Endothelial cell of umbilical vein (primary cell): ENCODE data around the gene CFAP46. TPM values are rescaled to one million over a fixed set of nuclear protein-coding genes. Genes with fewer than 3 reads are reported as not detected.

Experiments used
- BruUV-seq: library from RNA; stranded (reverse); fragments of 400-500 nt; replicated peaks from 2 replicates; lab custom pipeline; 2021; lab: Mats Ljungman, UMichigan
- CTCF ChIA-PET: fragments of 300-600, 350-600 bp; sonication (Branson Sonifier 250); formaldehyde crosslinking; loops from one replicate; lab custom pipeline; 2021; ENCODE audit warnings: antibody characterized with exemption, inconsistent platforms; lab: Charles Lee
- POLR2A ChIA-PET: fragments of 300-600, 350-600 bp; sonication (Branson Sonifier 250); formaldehyde crosslinking; loops from one replicate; lab custom pipeline; 2021; ENCODE audit warnings: antibody characterized with exemption, inconsistent platforms; lab: Charles Lee
- DNase-seq: peaks from one replicate; pipeline ENCODE4 v3.0.0-alpha.2; 2011; ENCODE audit warnings: low read depth, low spot score
- FAIRE-seq: peaks from 2 replicates; lab custom pipeline; 2011; peaks lifted over from hg19 to GRCh38; lab: Jason Lieb, UNC
- H2AFZ ChIP-seq: 2 replicates; pipeline ENCODE4 v1.6.0; 2012; ENCODE audit warnings: low read depth, low read length, control low read depth, inconsistent platforms
- H3K27ac ChIP-seq: 2 replicates; pipeline ENCODE4 v1.5.1; 2011; ENCODE audit warnings: low read depth, mild to moderate bottlenecking, control low read depth, low read length, moderate library complexity; ENCODE audit not compliant: insufficient read depth
- H3K27me3 ChIP-seq, 2 experiments: 2 replicates each; pipeline versions ENCODE4 v1.6.0 to v1.6.1; 2011; ENCODE audit warnings: low read length in 2 of 2, mixed read lengths in 1 of 2; ENCODE audit not compliant: control insufficient read depth in 2 of 2, insufficient read depth in 2 of 2
- H3K36me3 ChIP-seq, 2 experiments: 2 replicates in 1 of 2; 3 replicates in 1 of 2; pipeline ENCODE4 v1.5.1; 2011; ENCODE audit warnings: low read length in 2 of 2, mild to moderate bottlenecking in 1 of 2, moderate library complexity in 1 of 2; ENCODE audit not compliant: control insufficient read depth in 2 of 2, insufficient read depth in 2 of 2; ENCODE audit errors: extremely low read depth in 1 of 2
- H3K4me1 ChIP-seq: 3 replicates; pipeline ENCODE4 v1.5.1; 2011; ENCODE audit warnings: mild to moderate bottlenecking, low read length; ENCODE audit not compliant: control insufficient read depth, insufficient read depth; ENCODE audit errors: extremely low read depth
- H3K4me2 ChIP-seq: 2 replicates; pipeline ENCODE4 v1.6.1; 2011; ENCODE audit warnings: low read length, control low read depth, mixed read lengths; ENCODE audit not compliant: insufficient read depth
- H3K4me3 ChIP-seq, 3 experiments: fragments of 200-600 bp in 1 of 3; sonication (generic), shearing (Covaris generic) in 1 of 3; replicated peaks in 1 of 3; 2 replicates each; pipeline ENCODE4 v1.5.1; 2011 to 2016; ENCODE audit warnings: control low read depth in 3 of 3, low read length in 3 of 3, mild to moderate bottlenecking in 2 of 3, inconsistent platforms in 1 of 3, low read depth in 1 of 3, moderate library complexity in 1 of 3; ENCODE audit not compliant: insufficient read depth in 1 of 3
- H3K79me2 ChIP-seq: 2 replicates; pipeline ENCODE4 v1.6.0; 2012; ENCODE audit warnings: low read length, inconsistent platforms; ENCODE audit not compliant: control insufficient read depth, insufficient read depth
- H3K9ac ChIP-seq: replicated peaks from 2 replicates; pipeline ENCODE3; 2011; ENCODE audit warnings: low read length, control low read depth; ENCODE audit not compliant: insufficient read depth; ENCODE audit errors: extremely low read depth
- H3K9me1 ChIP-seq: replicated peaks from 3 replicates; pipeline ENCODE4 v1.6.0; 2011; ENCODE audit warnings: mild to moderate bottlenecking, low read length; ENCODE audit not compliant: control insufficient read depth, insufficient read depth; ENCODE audit errors: extremely low read depth
- H3K9me3 ChIP-seq: replicated peaks from 2 replicates; pipeline ENCODE4 v1.5.1; 2012; ENCODE audit warnings: low read length, inconsistent platforms; ENCODE audit not compliant: control insufficient read depth, insufficient read depth
- H4K20me1 ChIP-seq: replicated peaks from 2 replicates; pipeline ENCODE3; 2011; ENCODE audit warnings: mild to moderate bottlenecking, low read length; ENCODE audit not compliant: control insufficient read depth, insufficient read depth; ENCODE audit errors: extremely low read depth
- EZH2 ChIP-seq: IDR thresholded peaks from 2 replicates; pipeline ENCODE4 v1.6.1; 2012; ENCODE audit warnings: borderline replicate concordance, low read depth, mild to moderate bottlenecking, moderate library complexity, low read length, inconsistent platforms; ENCODE audit not compliant: severe bottlenecking
- FOS ChIP-seq: IDR thresholded peaks from 2 replicates; pipeline ENCODE4 v1.6.1; 2011; ENCODE audit warnings: mild to moderate bottlenecking, low read length, moderate library complexity, borderline replicate concordance; ENCODE audit not compliant: insufficient read depth
- GATA2 ChIP-seq: IDR thresholded peaks from 2 replicates; pipeline ENCODE4 v1.7.0; 2011; ENCODE audit warnings: low read depth, mild to moderate bottlenecking, moderate library complexity, mixed read lengths, low read length; ENCODE audit not compliant: insufficient read length, insufficient read depth
- JUN ChIP-seq: IDR thresholded peaks from 2 replicates; pipeline ENCODE4 v1.6.1; 2011; ENCODE audit warnings: borderline replicate concordance, low read depth; ENCODE audit not compliant: insufficient read length, insufficient read depth
- MAX ChIP-seq: IDR thresholded peaks from 2 replicates; pipeline ENCODE4 v1.6.1; 2011; ENCODE audit not compliant: insufficient read depth, insufficient read length
- MYC ChIP-seq: IDR thresholded peaks from one replicate; pipeline ENCODE4 v1.6.1; 2011; ENCODE audit warnings: mild to moderate bottlenecking, low read depth, low read length
- POLR2A ChIP-seq: IDR thresholded peaks from 2 replicates; pipeline ENCODE4 v1.6.1; 2012; ENCODE audit warnings: low read depth, mild to moderate bottlenecking, control low read depth, low read length
- POLR2AphosphoS5 ChIP-seq: IDR thresholded peaks from 2 replicates; pipeline ENCODE4 v1.6.1; 2012; ENCODE audit warnings: low read depth, mild to moderate bottlenecking, control low read depth, low read length, moderate library complexity; ENCODE audit not compliant: insufficient read depth
- dilution Hi-C: fragments of 300-500 bp; cut with MboI; formaldehyde crosslinking; loops from one replicate; pipeline ENCODE4 v1.15.0; 2019; ENCODE audit warnings: low sequenced_read_pairs; ENCODE audit not compliant: extremely low pct_ligation_motif_present
- intact Hi-C: fragments of 100-400 bp; cut with micrococcal nuclease; formaldehyde crosslinking; loops from one replicate; pipeline ENCODE4 v1.10.0; 2022
- polyA plus RNA-seq, 4 experiments: library from polyadenylated mRNA; depleted of rRNA in 3 of 4; stranded (reverse) in 3 of 4; unstranded in 1 of 4; fragments of >200 nt; gene quantifications; 2 replicates each; pipeline versions ENCODE4 v1.2.1 to v1.2.3, GENCODE V29; 2011 to 2012; ENCODE audit warnings: missing spikeins in 1 of 4
- total RNA-seq: library from RNA; stranded (reverse); gene quantifications from 2 replicates; pipeline ENCODE4 v1.2.3, GENCODE V29; 2021
- TF ChIP-seq, protein P1 (sequence below), 2 donors: IDR thresholded peaks; 1 replicate in 1 of 2; 2 replicates in 1 of 2; pipeline ENCODE4 v1.5.1; 2011; ENCODE audit warnings: low read length in 2 of 2, mild to moderate bottlenecking in 2 of 2, moderate library complexity in 2 of 2, control low read depth in 1 of 2, inconsistent platforms in 1 of 2, low read depth in 1 of 2; ENCODE audit not compliant: insufficient read depth in 1 of 2; ENCODE audit errors: extremely low read depth in 1 of 2

CFAP46 gene
- total and polyA plus RNA-seq, 2 donors (not counting 3 experiments of a cell fraction or from before 2014, with no cell fraction given): 0.75 to 0.98 TPM

DNA sequence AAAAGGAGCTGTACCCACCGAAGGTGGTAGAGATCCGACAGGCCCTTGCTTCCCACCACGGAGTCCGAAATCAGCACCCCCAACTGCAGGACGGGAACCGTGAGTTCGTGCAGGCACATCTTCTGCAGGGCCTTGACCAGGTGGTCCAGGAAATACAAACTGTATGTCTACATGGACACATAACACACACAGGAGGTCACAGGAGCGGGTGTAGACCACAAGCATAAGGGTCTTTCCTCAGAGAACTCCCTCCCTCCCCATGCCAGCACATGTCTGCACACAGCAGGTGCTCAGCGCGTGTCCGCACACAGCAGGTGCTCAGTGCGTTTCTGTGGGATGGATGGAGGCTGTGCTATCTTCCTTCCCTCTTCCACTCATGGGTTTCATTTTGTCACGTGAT, 69.7 kb downstream of the CFAP46 start:
- DNase-seq (no peak), FAIRE-seq (no peak)
- Histone ChIP-seq H3K79me2 (no peaks in the 10 kb centered on the region), H2AFZ (no peak overlapping the region), H3K9me1 (no peaks in the 10 kb centered on the region), H3K36me3 (no peaks in the 10 kb centered on the region), H3K4me1 (no peaks in the 10 kb centered on the region), H3K4me3 (no peak overlapping the region), H4K20me1 (no peaks in the 10 kb centered on the region), H3K9me3 (no peaks in the 10 kb centered on the region), H3K27ac (no peak overlapping the region), H3K4me2 (no peak overlapping the region), H3K27me3 (no peaks in the 10 kb centered on the region), H3K9ac (no peak overlapping the region)
- BruUV-seq: no TSS peak
- dilution Hi-C loops (no loop called here), intact Hi-C loops (no loop called here)
- ChIA-PET CTCF (no interaction called here), POLR2A (no interaction called here)
- no peak for TF ChIP-seq GATA2
- no peak for TF ChIP-seq EZH2
- no peak for TF ChIP-seq JUN
- no peak for TF ChIP-seq MYC

DNA sequence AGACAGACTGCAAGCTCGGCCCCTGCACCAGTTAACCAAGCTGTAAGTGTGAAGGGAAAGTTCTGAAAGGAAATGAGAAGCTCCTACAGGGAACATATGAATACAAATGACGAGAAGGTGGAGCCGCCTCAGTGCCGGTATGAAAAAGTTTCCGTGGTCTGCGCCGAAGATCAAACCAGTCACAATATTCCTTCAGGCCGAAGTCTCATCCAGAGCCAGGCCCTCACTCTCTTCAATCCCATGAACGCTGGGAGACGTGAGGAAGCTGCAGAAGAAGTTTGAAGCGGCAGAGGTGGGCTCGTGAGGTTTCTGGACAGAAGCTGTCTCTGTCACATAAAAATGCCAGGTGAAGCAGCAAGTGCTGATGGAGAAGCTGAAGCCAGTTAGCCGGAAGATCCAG, 71.9 kb downstream of the CFAP46 start:
- H3K9ac ChIP-seq: no peak overlapping the region
- no peaks in the 10 kb centered on the region for H3K9me3 ChIP-seq
- CTCF ChIA-PET: no interaction called here
- no peak overlapping the region for H2AFZ ChIP-seq
- H3K9me1 ChIP-seq: no peaks in the 10 kb centered on the region
- no peak overlapping the region for H3K27ac ChIP-seq
- dilution Hi-C loops: no loop called here
- H3K4me2 ChIP-seq: no peak overlapping the region
- DNase-seq: no peak
- intact Hi-C loops: no loop called here
- H3K79me2 ChIP-seq: no peaks in the 10 kb centered on the region
- no peaks in the 10 kb centered on the region for H4K20me1 ChIP-seq
- BruUV-seq: no TSS peak
- TF ChIP-seq POLR2AphosphoS5 (no peak), MAX (no peak), EZH2 (no peak), JUN (no peak), GATA2 (no peak), MYC (no peak), POLR2A (no peak), FOS (no peak)
- TF ChIP-seq, protein P1, sequence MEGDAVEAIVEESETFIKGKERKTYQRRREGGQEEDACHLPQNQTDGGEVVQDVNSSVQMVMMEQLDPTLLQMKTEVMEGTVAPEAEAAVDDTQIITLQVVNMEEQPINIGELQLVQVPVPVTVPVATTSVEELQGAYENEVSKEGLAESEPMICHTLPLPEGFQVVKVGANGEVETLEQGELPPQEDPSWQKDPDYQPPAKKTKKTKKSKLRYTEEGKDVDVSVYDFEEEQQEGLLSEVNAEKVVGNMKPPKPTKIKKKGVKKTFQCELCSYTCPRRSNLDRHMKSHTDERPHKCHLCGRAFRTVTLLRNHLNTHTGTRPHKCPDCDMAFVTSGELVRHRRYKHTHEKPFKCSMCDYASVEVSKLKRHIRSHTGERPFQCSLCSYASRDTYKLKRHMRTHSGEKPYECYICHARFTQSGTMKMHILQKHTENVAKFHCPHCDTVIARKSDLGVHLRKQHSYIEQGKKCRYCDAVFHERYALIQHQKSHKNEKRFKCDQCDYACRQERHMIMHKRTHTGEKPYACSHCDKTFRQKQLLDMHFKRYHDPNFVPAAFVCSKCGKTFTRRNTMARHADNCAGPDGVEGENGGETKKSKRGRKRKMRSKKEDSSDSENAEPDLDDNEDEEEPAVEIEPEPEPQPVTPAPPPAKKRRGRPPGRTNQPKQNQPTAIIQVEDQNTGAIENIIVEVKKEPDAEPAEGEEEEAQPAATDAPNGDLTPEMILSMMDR (IDR thresholded peaks at IDR 0.05; ENCODE audit: extremely low read depth in 1 of 2, insufficient read depth in 1 of 2, low read depth in 1 of 2, low read length in 2 of 2): no peak
- no peaks in the 10 kb centered on the region for H3K27me3 ChIP-seq
- H3K4me3 ChIP-seq: no peak overlapping the region
- H3K4me1 ChIP-seq: no peaks in the 10 kb centered on the region
- POLR2A ChIA-PET: no interaction called here
- no peaks in the 10 kb centered on the region for H3K36me3 ChIP-seq
- no peak for FAIRE-seq
